Caco-2 (cell line): ENCODE data around the gene FILIP1. TPM values are rescaled to one million over a fixed set of nuclear protein-coding genes. Genes with fewer than 3 reads are reported as not detected.

Experiments
- BruUV-seq: library from RNA; stranded (reverse); fragments of 400-500 nt; replicated peaks from 2 replicates; lab custom pipeline; 2021; lab: Mats Ljungman, UMichigan
- CTCF ChIA-PET: fragments of 300-600 bp; sonication (Branson Sonifier 250); formaldehyde crosslinking; loops from one replicate; lab custom pipeline; 2022; ENCODE audit warnings: antibody characterized with exemption; lab: Charles Lee
- POLR2A ChIA-PET: fragments of 300-600 bp; sonication (Branson Sonifier 250); formaldehyde crosslinking; loops from one replicate; lab custom pipeline; 2022; ENCODE audit warnings: antibody characterized with exemption; lab: Charles Lee
- DNase-seq, 2 experiments: peaks; one replicate each; pipeline versions ENCODE4 v3.0.0 to v3.0.0-alpha.2; 2020 to 2022
- H3K27me3 ChIP-seq: replicated peaks from 2 replicates; pipeline ENCODE4 v1.6.0; 2011; ENCODE audit warnings: low read length; ENCODE audit not compliant: control insufficient read depth, insufficient read depth
- H3K36me3 ChIP-seq: 2 replicates; pipeline ENCODE4 v1.5.1; 2011; ENCODE audit warnings: low read length; ENCODE audit not compliant: control insufficient read depth, insufficient read depth
- H3K4me1 ChIP-seq: fragments of 250-450 bp; sonication (Bioruptor Pico); 2 replicates; pipeline ENCODE4 v1.5.1; 2020; ENCODE audit warnings: mild to moderate bottlenecking
- H3K4me3 ChIP-seq: 2 replicates; pipeline ENCODE4 v1.5.1; 2011; ENCODE audit warnings: low read depth, mild to moderate bottlenecking, control low read depth, low read length
- H3K9me3 ChIP-seq: fragments of 250-450 bp; sonication (Bioruptor Pico); 2 replicates; pipeline ENCODE4 v1.5.1; 2020; ENCODE audit warnings: mild to moderate bottlenecking, moderate library complexity
- H3K27ac Mint-ChIP-seq: one replicate; pipeline ENCODE4 v1.8.0; 2022; ENCODE audit warnings: mixed read lengths; ENCODE audit not compliant: unreplicated experiment
- H3K27me3 Mint-ChIP-seq: one replicate; pipeline ENCODE4 v1.8.0; 2022; ENCODE audit warnings: mixed read lengths; ENCODE audit not compliant: insufficient read depth, unreplicated experiment
- H3K36me3 Mint-ChIP-seq: one replicate; pipeline ENCODE4 v1.8.0; 2022; ENCODE audit warnings: mild to moderate bottlenecking, mixed read lengths; ENCODE audit not compliant: insufficient read depth, unreplicated experiment
- H3K4me1 Mint-ChIP-seq: one replicate; pipeline ENCODE4 v1.8.0; 2022; ENCODE audit warnings: low read depth, mixed read lengths; ENCODE audit not compliant: unreplicated experiment
- H3K4me3 Mint-ChIP-seq: one replicate; pipeline ENCODE4 v1.8.0; 2022; ENCODE audit warnings: mild to moderate bottlenecking, moderate library complexity, mixed read lengths; ENCODE audit not compliant: unreplicated experiment
- H3K9me3 Mint-ChIP-seq: one replicate; pipeline ENCODE4 v1.8.0; 2022; ENCODE audit warnings: mixed read lengths; ENCODE audit not compliant: unreplicated experiment
- CTCF ChIP-seq, 2 experiments: fragments of 200-600 bp in 1 of 2; IDR thresholded peaks; 1 replicate in 1 of 2; 2 replicates in 1 of 2; pipeline versions ENCODE4 v1.5.1 to v1.8.0; 2011 to 2022; ENCODE audit warnings: antibody characterized with exemption in 1 of 2, control low read depth in 1 of 2, inconsistent platforms in 1 of 2, low read depth in 1 of 2, low read length in 1 of 2, mild to moderate bottlenecking in 1 of 2, moderate library complexity in 1 of 2; ENCODE audit not compliant: insufficient read depth in 1 of 2, severe bottlenecking in 1 of 2, unreplicated experiment in 1 of 2
- intact Hi-C: fragments of 100-400 bp; cut with micrococcal nuclease; formaldehyde crosslinking; loops from one replicate; pipeline ENCODE4 v1.10.0; 2022; ENCODE audit not compliant: unreplicated experiment
- total RNA-seq: library from RNA; stranded (reverse); gene quantifications from 2 replicates; pipeline ENCODE4 v1.2.3, GENCODE V29; 2022

Gene FILIP1
- total RNA-seq, 1 experiment from 2014 or later, result 0.07 TPM

- no TSS peak for BruUV-seq
- intact Hi-C loops, result loop anchor here (1.0 kb wide), 3 partner anchors 157 to 259 kb away; no protein-coding TSS in a partner anchor
- no peak overlapping the region for H3K27ac Mint-ChIP-seq
- no peaks in the 10 kb centered on the region for H3K9me3 Mint-ChIP-seq
- ChIA-PET CTCF (interaction anchor here (0.6 to 1.7 kb wide), 3 partner anchors 19 to 282 kb away, joined by 4 to 9 read pairs (median 6); partner anchors contain the start of gene COX7A2), POLR2A (no interaction called here)
- H3K4me1 ChIP-seq, result peaks cover 9% of the 10 kb centered on the region
- H3K9me3 ChIP-seq, result no peaks in the 10 kb centered on the region
- no peaks in the 10 kb centered on the region for H3K36me3 ChIP-seq
- no peak overlapping the region for H3K4me3 ChIP-seq
- TF ChIP-seq CTCF (IDR thresholded peaks at IDR 0.05; ENCODE audit: insufficient read depth in 1 of 2, low read depth in 1 of 2, low read length in 1 of 2, severe bottlenecking in 1 of 2, unreplicated experiment in 1 of 2), result no peak
- no peaks in the 10 kb centered on the region for H3K36me3 Mint-ChIP-seq
- H3K4me1 Mint-ChIP-seq, result peaks cover 6% of the 10 kb centered on the region
- H3K4me3 Mint-ChIP-seq, result no peak overlapping the region
- no peak for DNase-seq
- no peaks in the 10 kb centered on the region for H3K27me3 Mint-ChIP-seq
- H3K27me3 ChIP-seq, result no peaks in the 10 kb centered on the region
Observed at GRCh38 chr6:75525682-75526081, 32.1 kb upstream of the FILIP1 start.

GRCh38 chr6:75524322-75524972 lies 30.8 kb upstream of the FILIP1 start:
- CTCF ChIA-PET, result interaction anchor here (1.0 to 1.7 kb wide), 5 partner anchors 22 to 281 kb away, joined by 3 to 9 read pairs (median 4); partner anchors contain the start of gene COX7A2
- no peak overlapping the region for H3K27ac Mint-ChIP-seq
- H3K4me1 ChIP-seq, result peaks cover 9% of the 10 kb centered on the region
- no peaks in the 10 kb centered on the region for H3K36me3 ChIP-seq
- H3K27me3 Mint-ChIP-seq, result no peaks in the 10 kb centered on the region
- peaks cover 6% of the 10 kb centered on the region for H3K4me1 Mint-ChIP-seq
- no peak for TF ChIP-seq CTCF (IDR thresholded peaks at IDR 0.05; ENCODE audit: insufficient read depth in 1 of 2, low read depth in 1 of 2, low read length in 1 of 2, severe bottlenecking in 1 of 2, unreplicated experiment in 1 of 2)
- H3K4me3 ChIP-seq, result no peak overlapping the region
- H3K27me3 ChIP-seq, result no peaks in the 10 kb centered on the region
- H3K4me3 Mint-ChIP-seq, result peak overlapping the region; percentile 62
- H3K36me3 Mint-ChIP-seq, result no peaks in the 10 kb centered on the region
- DNase-seq, result peak; percentile 68 to 77
- BruUV-seq, result no TSS peak
- intact Hi-C loops, result no loop called here
- POLR2A ChIA-PET, result no interaction called here
- H3K9me3 Mint-ChIP-seq, result no peaks in the 10 kb centered on the region
- H3K9me3 ChIP-seq, result no peaks in the 10 kb centered on the region

GRCh38 chr6:75516757-75517156 lies 23.2 kb upstream of the FILIP1 start:
- ChIA-PET POLR2A (no interaction called here), CTCF (interaction anchor here (0.5 kb wide), 1 partner anchor 167 kb away, joined by 3 read pairs; no protein-coding TSS in a partner anchor)
- no peak for DNase-seq
- no peak overlapping the region for H3K27ac Mint-ChIP-seq
- no peaks in the 10 kb centered on the region for H3K4me1 Mint-ChIP-seq
- TF ChIP-seq CTCF (IDR thresholded peaks at IDR 0.05; ENCODE audit: insufficient read depth in 1 of 2, low read depth in 1 of 2, low read length in 1 of 2, severe bottlenecking in 1 of 2, unreplicated experiment in 1 of 2), result no peak
- no peak overlapping the region for H3K4me3 Mint-ChIP-seq
- Histone ChIP-seq H3K9me3 (no peaks in the 10 kb centered on the region), H3K4me1 (no peaks in the 10 kb centered on the region), H3K36me3 (no peaks in the 10 kb centered on the region), H3K27me3 (no peaks in the 10 kb centered on the region), H3K4me3 (no peak overlapping the region)
- H3K9me3 Mint-ChIP-seq, result no peaks in the 10 kb centered on the region
- no peaks in the 10 kb centered on the region for H3K36me3 Mint-ChIP-seq
- intact Hi-C loops, result no loop called here
- no peaks in the 10 kb centered on the region for H3K27me3 Mint-ChIP-seq
- no TSS peak for BruUV-seq
